ENCODE measurements around the gene FAM131A.

FAM131A gene

GRCh38 chr3:184379358-184380184 is 42.2 kb downstream of the FAM131A start, which contains the start of gene CHRD:
CHRD (plus strand) TSS chr3:184380054; CDS start chr3:184380319, 265 bp downstream.
- DNase-seq, result no peak

- DNase-seq, result peak; percentile 35
Observed at GRCh38 chr3:184380185-184380626, 42.8 kb downstream of the FAM131A start.

GRCh38 chr3:184380627-184381260 is 43.3 kb downstream of the FAM131A start:
- DNase-seq, result no peak

- peak; percentile 50 for DNase-seq
Observed at GRCh38 chr3:184381261-184382224, 44.1 kb downstream of the FAM131A start.

- no peak for DNase-seq
Observed at GRCh38 chr3:184382326-184383032, 45.1 kb downstream of the FAM131A start.

GRCh38 chr3:184383033-184383740 is 45.8 kb downstream of the FAM131A start:
- DNase-seq, result no peak

- no peak for DNase-seq
Observed at GRCh38 chr3:184384342-184384741, 46.9 kb downstream of the FAM131A start.

GRCh38 chr3:184384856-184385422 is 47.5 kb downstream of the FAM131A start:
- no peak for DNase-seq

- DNase-seq, result no peak
Observed at GRCh38 chr3:184386047-184386806, 48.8 kb downstream of the FAM131A start.

- DNase-seq, result no peak
Observed at GRCh38 chr3:184387174-184387714, 49.8 kb downstream of the FAM131A start.

GRCh38 chr3:184388164-184388935 is 51.0 kb downstream of the FAM131A start:
- no peak for DNase-seq

GRCh38 chr3:184388936-184389230 is 51.5 kb downstream of the FAM131A start:
- no peak for DNase-seq

GRCh38 chr3:184389384-184389783 is 52.0 kb downstream of the FAM131A start:
- no peak for DNase-seq

- no peak for DNase-seq
Observed at GRCh38 chr3:184389935-184390528, 52.6 kb downstream of the FAM131A start.

GRCh38 chr3:184391266-184391665 is 53.9 kb downstream of the FAM131A start:
- no peak for DNase-seq

- no peak for DNase-seq
Observed at GRCh38 chr3:184395320-184395660, 57.9 kb downstream of the FAM131A start.
